ENCODE measurements around the gene NEDD9.

NEDD9 gene

GRCh38 chr6:11275598-11275997 is 43.1 kb upstream of the NEDD9 start:
- Histone ChIP-seq H3K36me3 (peaks cover 0 to 47% (median 0%) of the 10 kb centered on the region in 11 experiments; a peak in 5 of 22 replicates), H3K4me3 (no peak overlapping the region), H3K27ac (no peak overlapping the region), H3K4me1 (peaks cover 5 to 62% (median 11%) of the 10 kb centered on the region in 10 experiments; a peak in 17 of 20 replicates), H3K27me3 (no peaks in the 10 kb centered on the region), H4K20me1 (peaks cover 0 to 7% (median 0%) of the 10 kb centered on the region in 11 experiments; a peak in 2 of 22 replicates), H3K4me2 (peak overlapping the region in 10 of 11 experiments; percentile 5 to 76 (median 34); a peak in 15 of 22 replicates), H3K9ac (no peak overlapping the region), H3K9me3 (replicated peaks in 1 of 11) (no peaks in the 10 kb centered on the region)
- TF ChIP-seq Cebpa-rat (IDR thresholded peaks at IDR 0.05): no peak

GRCh38 chr6:11273406-11274065 is 41.1 kb upstream of the NEDD9 start:
- Histone ChIP-seq H3K27me3 (no peaks in the 10 kb centered on the region), H3K4me1 (peaks cover 14 to 62% (median 21%) of the 10 kb centered on the region in 10 experiments), H3K9ac (no peak overlapping the region), H3K4me3 (no peak overlapping the region), H3K9me3 (replicated peaks in 1 of 11) (no peaks in the 10 kb centered on the region), H4K20me1 (no peaks in the 10 kb centered on the region; a peak in 1 of 22 replicates), H3K27ac (no peak overlapping the region), H3K4me2 (no peak overlapping the region), H3K36me3 (peaks cover 0 to 31% (median 0%) of the 10 kb centered on the region in 11 experiments; a peak in 4 of 22 replicates)
- no peak for TF ChIP-seq Cebpa-rat (IDR thresholded peaks at IDR 0.05)

- H3K4me3 ChIP-seq: no peak overlapping the region
- no peaks in the 10 kb centered on the region for H3K27me3 ChIP-seq
- H4K20me1 ChIP-seq: no peaks in the 10 kb centered on the region; a peak in 1 of 22 replicates
- TF ChIP-seq Cebpa-rat (IDR thresholded peaks at IDR 0.05): no peak
- no peak overlapping the region for H3K27ac ChIP-seq
- peaks cover 14 to 53% (median 21%) of the 10 kb centered on the region in 10 experiments for H3K4me1 ChIP-seq
- H3K36me3 ChIP-seq: peaks cover 0 to 31% (median 0%) of the 10 kb centered on the region in 11 experiments; a peak in 4 of 22 replicates
- H3K9ac ChIP-seq: no peak overlapping the region
- no peak overlapping the region for H3K4me2 ChIP-seq
- H3K9me3 ChIP-seq (replicated peaks in 1 of 11): no peaks in the 10 kb centered on the region
Measured at GRCh38 chr6:11272491-11273192, 40.2 kb upstream of the NEDD9 start.

- Histone ChIP-seq H3K4me2 (peak overlapping the region in 2 of 11 experiments; percentile 46 to 57; a peak in 4 of 22 replicates), H3K27me3 (no peaks in the 10 kb centered on the region), H3K36me3 (peaks cover 0 to 31% (median 0%) of the 10 kb centered on the region in 11 experiments; a peak in 4 of 22 replicates), H4K20me1 (no peaks in the 10 kb centered on the region; a peak in 1 of 22 replicates), H3K27ac (no peak overlapping the region), H3K9ac (no peak overlapping the region), H3K4me1 (peaks cover 14 to 43% (median 21%) of the 10 kb centered on the region in 10 experiments), H3K9me3 (replicated peaks in 1 of 11) (no peaks in the 10 kb centered on the region), H3K4me3 (no peak overlapping the region)
- TF ChIP-seq Cebpa-rat (IDR thresholded peaks at IDR 0.05): no peak
Measured at GRCh38 chr6:11271228-11272020, 39.0 kb upstream of the NEDD9 start.

- H3K27me3 ChIP-seq: no peaks in the 10 kb centered on the region
- H3K4me3 ChIP-seq: no peak overlapping the region
- TF ChIP-seq Cebpa-rat (IDR thresholded peaks at IDR 0.05): no peak
- no peak overlapping the region for H3K9ac ChIP-seq
- no peak overlapping the region for H3K27ac ChIP-seq
- H3K4me2 ChIP-seq: peak overlapping the region in 9 of 11 experiments; percentile 17 to 57 (median 40); a peak in 11 of 22 replicates
- no peaks in the 10 kb centered on the region for H3K9me3 ChIP-seq (replicated peaks in 1 of 11)
- no peaks in the 10 kb centered on the region; a peak in 1 of 22 replicates for H4K20me1 ChIP-seq
- peaks cover 4 to 32% (median 11%) of the 10 kb centered on the region in 10 experiments; a peak in 18 of 20 replicates for H3K4me1 ChIP-seq
- H3K36me3 ChIP-seq: peaks cover 0 to 31% (median 0%) of the 10 kb centered on the region in 11 experiments; a peak in 4 of 22 replicates
Measured at GRCh38 chr6:11270030-11271027, 37.9 kb upstream of the NEDD9 start.

GRCh38 chr6:11268978-11269377 is 36.5 kb upstream of the NEDD9 start:
- Histone ChIP-seq H3K9ac (no peak overlapping the region), H3K27ac (no peak overlapping the region), H3K9me3 (replicated peaks in 1 of 11) (no peaks in the 10 kb centered on the region), H3K4me1 (peaks cover 4 to 24% (median 11%) of the 10 kb centered on the region in 10 experiments; a peak in 17 of 20 replicates), H3K4me2 (no peak overlapping the region), H3K36me3 (peaks cover 0 to 31% (median 0%) of the 10 kb centered on the region in 11 experiments; a peak in 4 of 22 replicates), H4K20me1 (no peaks in the 10 kb centered on the region; a peak in 1 of 22 replicates), H3K27me3 (no peaks in the 10 kb centered on the region), H3K4me3 (no peak overlapping the region)
- TF ChIP-seq Cebpa-rat (IDR thresholded peaks at IDR 0.05): no peak

- Histone ChIP-seq H3K4me1 (peaks cover 4 to 19% (median 11%) of the 10 kb centered on the region in 10 experiments; a peak in 17 of 20 replicates), H3K4me3 (no peak overlapping the region), H3K9me3 (replicated peaks in 1 of 11) (no peaks in the 10 kb centered on the region), H3K27me3 (no peaks in the 10 kb centered on the region), H3K4me2 (no peak overlapping the region), H3K36me3 (peaks cover 0 to 27% (median 0%) of the 10 kb centered on the region in 11 experiments; a peak in 4 of 22 replicates), H4K20me1 (no peaks in the 10 kb centered on the region; a peak in 1 of 22 replicates), H3K9ac (no peak overlapping the region), H3K27ac (no peak overlapping the region)
- TF ChIP-seq Cebpa-rat (IDR thresholded peaks at IDR 0.05): no peak
Measured at GRCh38 chr6:11266926-11267325, 34.5 kb upstream of the NEDD9 start.

- H3K27ac ChIP-seq: no peak overlapping the region
- no peak overlapping the region for H3K9ac ChIP-seq
- H4K20me1 ChIP-seq: no peaks in the 10 kb centered on the region; a peak in 1 of 22 replicates
- H3K4me3 ChIP-seq: no peak overlapping the region
- H3K36me3 ChIP-seq: peaks cover 0 to 26% (median 0%) of the 10 kb centered on the region in 11 experiments; a peak in 4 of 22 replicates
- TF ChIP-seq Cebpa-rat (IDR thresholded peaks at IDR 0.05): no peak
- H3K4me1 ChIP-seq: peaks cover 0 to 19% (median 7%) of the 10 kb centered on the region in 10 experiments; a peak in 16 of 20 replicates
- no peaks in the 10 kb centered on the region for H3K9me3 ChIP-seq (replicated peaks in 1 of 11)
- no peak overlapping the region for H3K4me2 ChIP-seq
- H3K27me3 ChIP-seq: no peaks in the 10 kb centered on the region
Measured at GRCh38 chr6:11265932-11266331, 33.5 kb upstream of the NEDD9 start.
